A673 (cell line): ENCODE results near the gene IL17B. TPM values are rescaled to one million over a fixed set of nuclear protein-coding genes. Genes with fewer than 3 reads are reported as not detected.

ENCODE experiments used
- BruUV-seq: library from RNA; stranded (reverse); fragments of 400-500 nt; replicated peaks from 2 replicates; lab custom pipeline; 2021; lab: Mats Ljungman, UMichigan
- CTCF ChIA-PET: fragments of 300-600 bp; sonication (Branson Sonifier 250); formaldehyde crosslinking; loops from one replicate; lab custom pipeline; 2022; ENCODE audit warnings: antibody characterized with exemption; lab: Charles Lee
- POLR2A ChIA-PET: fragments of 300-600 bp; sonication (Branson Sonifier 250); formaldehyde crosslinking; loops from one replicate; lab custom pipeline; 2022; ENCODE audit warnings: antibody characterized with exemption; ENCODE audit not compliant: low non-redundant PET; lab: Charles Lee
- DNase-seq: peaks from one replicate; pipeline ENCODE4 v3.0.0-alpha.2; 2015; ENCODE audit warnings: low spot score
- H3K27ac ChIP-seq: fragments of 200-600 bp; sonication (generic); 2 replicates; pipeline ENCODE4 v1.5.1; 2016; ENCODE audit warnings: mixed run types, low read depth, mild to moderate bottlenecking, mixed read lengths, antibody characterized with exemption, low read length; ENCODE audit not compliant: poor library complexity, severe bottlenecking
- H3K27me3 ChIP-seq: fragments of 200-600 bp; sonication (generic); replicated peaks from 2 replicates; pipeline ENCODE4 v1.6.1; 2017; ENCODE audit warnings: mixed run types, low read depth, mild to moderate bottlenecking, mixed read lengths, antibody characterized with exemption, low read length; ENCODE audit not compliant: insufficient read depth, poor library complexity
- H3K36me3 ChIP-seq: fragments of 200-600 bp; sonication (generic); 2 replicates; pipeline ENCODE4 v1.6.1; 2016; ENCODE audit warnings: mixed run types, mild to moderate bottlenecking, mixed read lengths, antibody characterized with exemption, low read length; ENCODE audit not compliant: insufficient read depth, poor library complexity, severe bottlenecking
- H3K4me1 ChIP-seq: fragments of 200-600 bp; sonication (generic); 2 replicates; pipeline ENCODE4 v1.6.1; 2017; ENCODE audit warnings: mixed run types, mild to moderate bottlenecking, mixed read lengths, antibody characterized with exemption, low read length; ENCODE audit not compliant: insufficient read depth, poor library complexity, severe bottlenecking
- H3K4me3 ChIP-seq: fragments of 200-600 bp; sonication (generic); 2 replicates; pipeline ENCODE4 v1.5.1; 2016; ENCODE audit warnings: low read depth, mixed run types, mild to moderate bottlenecking, mixed read lengths, low read length; ENCODE audit not compliant: poor library complexity, severe bottlenecking
- H3K9me3 ChIP-seq: fragments of 200-600 bp; sonication (generic); 2 replicates; pipeline ENCODE4 v1.6.1; 2016; ENCODE audit warnings: mixed run types, low read depth, mild to moderate bottlenecking, mixed read lengths, antibody characterized with exemption, low read length; ENCODE audit not compliant: poor library complexity, severe bottlenecking
- CTCF ChIP-seq: fragments of 300-800, 200-600 bp; sonication (generic); conservative IDR thresholded peaks from 2 replicates; pipeline ENCODE4 v1.5.1; 2017; ENCODE audit warnings: low read depth, mild to moderate bottlenecking, antibody characterized with exemption, low read length, moderate library complexity, mixed read lengths
- EZH2 ChIP-seq: fragments of 200-600 bp; sonication (generic); IDR thresholded peaks from 2 replicates; pipeline ENCODE4 v1.6.1; 2017; ENCODE audit warnings: borderline replicate concordance, low read depth, mild to moderate bottlenecking, mixed read lengths, antibody characterized with exemption, low read length; ENCODE audit not compliant: poor library complexity, severe bottlenecking
- intact Hi-C: fragments of 100-400 bp; cut with micrococcal nuclease; formaldehyde crosslinking; loops from one replicate; pipeline ENCODE4 v1.10.0; 2022; ENCODE audit not compliant: unreplicated experiment
- total RNA-seq: library from RNA; stranded (reverse); gene quantifications from 2 replicates; pipeline ENCODE4 v1.2.3, GENCODE V29; 2021

Gene IL17B
- total RNA-seq, 1 experiment from 2014 or later, result not detected

- TF ChIP-seq CTCF (no peak), EZH2 (no peak)
- ChIA-PET CTCF (no interaction called here), POLR2A (no interaction called here)
- BruUV-seq, result no TSS peak
- Histone ChIP-seq H3K27me3 (peaks cover 26% of the 10 kb centered on the region), H3K4me1 (no peaks in the 10 kb centered on the region), H3K36me3 (no peaks in the 10 kb centered on the region), H3K27ac (no peak overlapping the region), H3K9me3 (no peaks in the 10 kb centered on the region), H3K4me3 (no peak overlapping the region)
- DNase-seq, result no peak
- intact Hi-C loops, result no loop called here
These were observed 38.2 kb downstream of the IL17B start for GRCh38 chr5:149340920-149341319.

- H3K4me1 ChIP-seq, result no peaks in the 10 kb centered on the region
- CTCF ChIA-PET, result no interaction called here
- peaks cover 29% of the 10 kb centered on the region for H3K27me3 ChIP-seq
- TF ChIP-seq CTCF (no peak), EZH2 (no peak)
- no TSS peak for BruUV-seq
- no peaks in the 10 kb centered on the region for H3K36me3 ChIP-seq
- POLR2A ChIA-PET, result no interaction called here
- no peak overlapping the region for H3K27ac ChIP-seq
- intact Hi-C loops, result no loop called here
- no peaks in the 10 kb centered on the region for H3K9me3 ChIP-seq
- DNase-seq, result no peak
- H3K4me3 ChIP-seq, result no peak overlapping the region
These were observed 40.7 kb downstream of the IL17B start for GRCh38 chr5:149338364-149338763.

GRCh38 chr5:149337736-149338135, 41.4 kb downstream of the IL17B start:
- CTCF ChIA-PET, result no interaction called here
- H3K36me3 ChIP-seq, result no peaks in the 10 kb centered on the region
- no peak for DNase-seq
- no peaks in the 10 kb centered on the region for H3K9me3 ChIP-seq
- H3K27me3 ChIP-seq, result peaks cover 29% of the 10 kb centered on the region
- no peak overlapping the region for H3K27ac ChIP-seq
- no peaks in the 10 kb centered on the region for H3K4me1 ChIP-seq
- no peak overlapping the region for H3K4me3 ChIP-seq
- TF ChIP-seq EZH2, result no peak
- TF ChIP-seq CTCF, result no peak
- BruUV-seq, result no TSS peak
- intact Hi-C loops, result no loop called here
- POLR2A ChIA-PET, result no interaction called here
